Glutamatergic neuron (in vitro differentiated cells): ENCODE results near the gene AMN. TPM values are rescaled to one million over a fixed set of nuclear protein-coding genes. Genes with fewer than 3 reads are reported as not detected.

Experiments used
- DNase-seq: peaks from one replicate; pipeline ENCODE4 v3.0.0; 2022
- H3K27ac Mint-ChIP-seq: one replicate; pipeline ENCODE4 v1.8.0; 2020; ENCODE audit warnings: mild to moderate bottlenecking, mixed read lengths, inconsistent platforms; ENCODE audit not compliant: unreplicated experiment
- H3K27me3 Mint-ChIP-seq: one replicate; pipeline ENCODE4 v1.8.0; 2020; ENCODE audit warnings: mild to moderate bottlenecking, moderate library complexity, mixed read lengths, inconsistent platforms; ENCODE audit not compliant: unreplicated experiment
- H3K36me3 Mint-ChIP-seq: one replicate; pipeline ENCODE4 v1.8.0; 2020; ENCODE audit warnings: mild to moderate bottlenecking, mixed read lengths, inconsistent platforms; ENCODE audit not compliant: unreplicated experiment
- H3K4me1 Mint-ChIP-seq: one replicate; pipeline ENCODE4 v1.8.0; 2020; ENCODE audit warnings: mild to moderate bottlenecking, low read depth, mixed read lengths, inconsistent platforms; ENCODE audit not compliant: unreplicated experiment
- H3K4me3 Mint-ChIP-seq: one replicate; pipeline ENCODE4 v1.8.0; 2020; ENCODE audit warnings: mild to moderate bottlenecking, mixed read lengths, inconsistent platforms; ENCODE audit not compliant: unreplicated experiment
- H3K9me3 Mint-ChIP-seq: one replicate; pipeline ENCODE4 v1.8.0; 2020; ENCODE audit warnings: mild to moderate bottlenecking, moderate library complexity, mixed read lengths, inconsistent platforms; ENCODE audit not compliant: unreplicated experiment
- total RNA-seq: library from RNA; stranded (reverse); fragmentation: NEBNext Ultra II Directional; extraction: Animal tissue kit (Norgen Biotek cat#: 25700); gene quantifications from one replicate; pipeline ENCODE4 v1.2.1, GENCODE V29; 2021; ENCODE audit not compliant: unreplicated experiment
- TF ChIP-seq, protein P1 (sequence below): fragments of 200-600 bp; sonication (generic); IDR thresholded peaks from one replicate; pipeline ENCODE4 v1.5.0; 2021; ENCODE audit not compliant: partially characterized antibody, unreplicated experiment

Gene AMN
- total RNA-seq, 1 donor from 2014 or later, result 0.34 TPM

DNA sequence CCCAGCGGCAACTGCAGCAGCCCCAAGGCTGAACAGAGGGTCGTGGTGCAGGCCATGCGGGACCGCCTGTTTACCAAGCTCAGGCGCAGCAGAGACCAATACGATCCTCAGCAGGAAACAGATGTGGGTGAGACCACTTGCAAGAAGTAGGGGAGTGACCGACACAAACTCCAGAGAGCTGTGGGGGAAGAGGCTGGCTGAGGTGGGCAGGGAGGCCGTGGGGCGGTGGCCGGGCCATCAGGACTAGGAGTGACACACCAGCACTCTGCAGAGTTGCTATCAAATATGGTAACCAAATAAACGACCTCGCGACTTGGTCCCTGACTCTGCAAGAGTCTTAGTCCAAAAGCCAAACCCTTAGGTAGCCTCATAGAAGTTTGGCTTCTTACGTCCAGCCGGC, 30.6 kb downstream of the AMN start:
- peaks cover 5% of the 10 kb centered on the region for H3K4me1 Mint-ChIP-seq
- no peak overlapping the region for H3K27ac Mint-ChIP-seq
- peaks cover 1% of the 10 kb centered on the region for H3K9me3 Mint-ChIP-seq
- no peak overlapping the region for H3K4me3 Mint-ChIP-seq
- no peak for DNase-seq
- H3K36me3 Mint-ChIP-seq, result no peaks in the 10 kb centered on the region
- TF ChIP-seq, protein P1, sequence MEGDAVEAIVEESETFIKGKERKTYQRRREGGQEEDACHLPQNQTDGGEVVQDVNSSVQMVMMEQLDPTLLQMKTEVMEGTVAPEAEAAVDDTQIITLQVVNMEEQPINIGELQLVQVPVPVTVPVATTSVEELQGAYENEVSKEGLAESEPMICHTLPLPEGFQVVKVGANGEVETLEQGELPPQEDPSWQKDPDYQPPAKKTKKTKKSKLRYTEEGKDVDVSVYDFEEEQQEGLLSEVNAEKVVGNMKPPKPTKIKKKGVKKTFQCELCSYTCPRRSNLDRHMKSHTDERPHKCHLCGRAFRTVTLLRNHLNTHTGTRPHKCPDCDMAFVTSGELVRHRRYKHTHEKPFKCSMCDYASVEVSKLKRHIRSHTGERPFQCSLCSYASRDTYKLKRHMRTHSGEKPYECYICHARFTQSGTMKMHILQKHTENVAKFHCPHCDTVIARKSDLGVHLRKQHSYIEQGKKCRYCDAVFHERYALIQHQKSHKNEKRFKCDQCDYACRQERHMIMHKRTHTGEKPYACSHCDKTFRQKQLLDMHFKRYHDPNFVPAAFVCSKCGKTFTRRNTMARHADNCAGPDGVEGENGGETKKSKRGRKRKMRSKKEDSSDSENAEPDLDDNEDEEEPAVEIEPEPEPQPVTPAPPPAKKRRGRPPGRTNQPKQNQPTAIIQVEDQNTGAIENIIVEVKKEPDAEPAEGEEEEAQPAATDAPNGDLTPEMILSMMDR, result no peak
- no peaks in the 10 kb centered on the region for H3K27me3 Mint-ChIP-seq

GRCh38 chr14:102954081-102954789, 31.8 kb downstream of the AMN start:
- Mint-ChIP-seq H3K36me3 (no peaks in the 10 kb centered on the region), H3K27me3 (no peaks in the 10 kb centered on the region), H3K4me3 (no peak overlapping the region), H3K27ac (no peak overlapping the region), H3K9me3 (peaks cover 1% of the 10 kb centered on the region), H3K4me1 (peaks cover 4% of the 10 kb centered on the region)
- TF ChIP-seq, protein P1, result no peak
- DNase-seq, result no peak

GRCh38 chr14:102955636-102956408, 33.4 kb downstream of the AMN start:
- no peaks in the 10 kb centered on the region for H3K4me1 Mint-ChIP-seq
- no peaks in the 10 kb centered on the region for H3K9me3 Mint-ChIP-seq
- TF ChIP-seq, protein P1, result no peak
- H3K4me3 Mint-ChIP-seq, result no peak overlapping the region
- no peak for DNase-seq
- H3K27ac Mint-ChIP-seq, result no peak overlapping the region
- H3K36me3 Mint-ChIP-seq, result no peaks in the 10 kb centered on the region
- no peaks in the 10 kb centered on the region for H3K27me3 Mint-ChIP-seq

GRCh38 chr14:102957222-102957621, 34.8 kb downstream of the AMN start:
- Mint-ChIP-seq H3K4me1 (no peaks in the 10 kb centered on the region), H3K27ac (no peak overlapping the region), H3K36me3 (no peaks in the 10 kb centered on the region), H3K4me3 (no peak overlapping the region), H3K27me3 (no peaks in the 10 kb centered on the region), H3K9me3 (no peaks in the 10 kb centered on the region)
- TF ChIP-seq, protein P1, result no peak
- DNase-seq, result no peak

DNA sequence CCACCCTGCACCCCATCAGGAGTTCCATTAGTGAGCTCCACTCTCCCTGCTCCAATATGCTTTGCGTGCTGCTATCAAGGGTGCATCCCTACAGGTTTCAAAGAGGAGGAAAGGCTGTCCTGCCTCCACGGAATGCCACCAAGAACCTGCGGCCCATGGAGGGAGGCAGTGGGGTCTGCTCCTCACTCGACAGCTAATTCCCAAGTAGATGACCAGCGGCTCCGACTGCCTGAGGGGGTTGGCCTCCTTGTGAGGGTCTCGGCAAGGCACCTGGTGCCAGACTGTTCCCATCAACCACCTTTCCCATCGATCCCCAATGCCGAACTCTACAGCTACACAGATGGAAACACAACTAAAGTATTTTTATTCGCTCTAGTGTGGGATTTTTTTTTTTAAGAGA, 36.0 kb downstream of the AMN start:
- TF ChIP-seq, protein P1, result no peak
- no peaks in the 10 kb centered on the region for H3K36me3 Mint-ChIP-seq
- no peaks in the 10 kb centered on the region for H3K4me1 Mint-ChIP-seq
- H3K9me3 Mint-ChIP-seq, result no peaks in the 10 kb centered on the region
- no peak overlapping the region for H3K4me3 Mint-ChIP-seq
- no peak overlapping the region for H3K27ac Mint-ChIP-seq
- no peaks in the 10 kb centered on the region for H3K27me3 Mint-ChIP-seq
- no peak for DNase-seq
